AG09319 (cell line): ENCODE data around the gene SLC37A3.
"Not testable (repeated sequence)": the region's sequence is repeated elsewhere in the genome, so short reads cannot be mapped to it uniquely, and the experiment has no call there.

Experiments
- DNase-seq: peaks from one replicate; pipeline ENCODE4 v3.0.0-alpha.2; 2010; ENCODE audit warnings: low read depth; ENCODE audit errors: extremely low read depth
- TF ChIP-seq, protein P1 (sequence below): IDR thresholded peaks from 2 replicates; pipeline ENCODE4 v1.5.1; 2011; ENCODE audit warnings: low read depth, mild to moderate bottlenecking, inconsistent platforms, low read length, moderate library complexity

The SLC37A3 gene

DNA sequence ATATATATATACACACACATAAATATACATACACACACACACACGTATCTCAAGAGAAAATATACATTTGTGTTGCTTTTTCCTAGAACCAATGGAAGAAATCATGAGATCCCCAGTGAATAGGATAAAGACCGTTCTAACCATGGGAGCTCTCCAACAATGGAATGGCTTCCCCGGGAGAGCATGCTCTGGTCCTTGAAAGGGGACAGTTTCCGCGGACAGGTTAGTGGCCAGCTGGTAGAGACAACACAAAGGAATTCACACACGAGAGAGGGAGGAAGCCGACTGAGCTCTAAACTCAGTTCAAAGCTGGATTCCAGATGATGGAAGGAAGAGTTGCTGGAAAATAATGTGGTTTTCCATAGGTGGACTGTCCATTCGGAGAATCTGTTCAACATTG lies 72.7 kb downstream of the SLC37A3 start:
- DNase-seq: no peak
- TF ChIP-seq, protein P1, sequence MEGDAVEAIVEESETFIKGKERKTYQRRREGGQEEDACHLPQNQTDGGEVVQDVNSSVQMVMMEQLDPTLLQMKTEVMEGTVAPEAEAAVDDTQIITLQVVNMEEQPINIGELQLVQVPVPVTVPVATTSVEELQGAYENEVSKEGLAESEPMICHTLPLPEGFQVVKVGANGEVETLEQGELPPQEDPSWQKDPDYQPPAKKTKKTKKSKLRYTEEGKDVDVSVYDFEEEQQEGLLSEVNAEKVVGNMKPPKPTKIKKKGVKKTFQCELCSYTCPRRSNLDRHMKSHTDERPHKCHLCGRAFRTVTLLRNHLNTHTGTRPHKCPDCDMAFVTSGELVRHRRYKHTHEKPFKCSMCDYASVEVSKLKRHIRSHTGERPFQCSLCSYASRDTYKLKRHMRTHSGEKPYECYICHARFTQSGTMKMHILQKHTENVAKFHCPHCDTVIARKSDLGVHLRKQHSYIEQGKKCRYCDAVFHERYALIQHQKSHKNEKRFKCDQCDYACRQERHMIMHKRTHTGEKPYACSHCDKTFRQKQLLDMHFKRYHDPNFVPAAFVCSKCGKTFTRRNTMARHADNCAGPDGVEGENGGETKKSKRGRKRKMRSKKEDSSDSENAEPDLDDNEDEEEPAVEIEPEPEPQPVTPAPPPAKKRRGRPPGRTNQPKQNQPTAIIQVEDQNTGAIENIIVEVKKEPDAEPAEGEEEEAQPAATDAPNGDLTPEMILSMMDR: no peak

DNA sequence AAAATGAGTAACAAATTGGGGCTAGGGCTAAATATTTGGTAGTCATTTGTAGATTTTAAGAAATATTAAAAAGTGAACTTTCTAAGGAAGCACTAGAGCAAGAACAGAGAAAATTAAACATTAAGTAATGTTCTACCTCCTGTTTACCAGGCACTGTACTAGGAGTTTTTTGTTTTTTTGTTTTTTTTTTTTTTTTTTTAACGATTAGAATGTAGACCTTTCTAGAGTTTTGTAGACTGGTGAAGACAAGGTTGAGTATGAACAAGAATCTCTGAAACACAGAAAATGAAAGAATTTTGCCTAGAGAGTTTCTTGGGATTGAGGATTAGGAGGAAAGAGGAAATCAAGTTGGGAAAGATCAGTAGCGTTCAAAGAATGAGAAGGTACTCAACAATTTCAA lies 73.6 kb downstream of the SLC37A3 start:
- no peak for DNase-seq
- TF ChIP-seq, protein P1: no peak

DNA sequence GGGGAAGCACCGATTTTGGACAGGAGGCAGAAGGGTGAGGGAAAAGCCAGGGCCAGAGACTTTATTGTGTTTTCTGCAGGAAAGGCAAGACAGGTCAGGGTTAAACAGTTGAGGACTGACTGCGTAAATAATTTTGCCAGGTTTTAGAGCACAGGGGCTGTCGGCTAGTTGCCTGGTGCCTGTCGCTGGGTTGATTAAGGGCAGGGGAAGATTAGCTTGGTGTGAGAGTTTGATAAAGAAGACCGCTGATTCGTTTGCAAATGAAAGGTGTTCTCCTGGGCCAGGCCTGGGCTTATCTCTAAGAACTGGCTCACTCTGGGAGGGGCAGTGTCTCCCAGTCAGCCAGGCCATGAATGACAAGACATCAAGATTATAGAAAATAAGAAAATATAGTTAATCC lies 75.6 kb downstream of the SLC37A3 start:
- TF ChIP-seq, protein P1: no peak
- no peak for DNase-seq

DNA sequence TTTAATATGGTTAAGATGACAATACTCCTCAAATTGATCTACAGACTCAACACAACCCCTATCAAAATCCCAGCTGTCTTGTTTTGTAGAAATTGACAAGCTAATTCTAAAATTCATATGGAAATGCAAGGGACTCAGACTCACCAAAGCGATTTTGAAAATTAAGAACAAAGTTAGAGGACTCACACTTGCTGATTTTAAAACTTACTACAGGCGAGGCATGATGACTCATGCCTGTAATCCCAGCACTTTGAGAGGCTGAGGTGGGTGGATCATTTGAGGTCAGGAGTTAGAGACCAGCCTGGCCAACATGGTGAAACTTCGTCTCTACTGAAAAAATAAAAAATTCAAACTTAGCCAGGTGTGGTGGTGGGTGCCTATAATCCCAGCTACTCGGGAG lies 78.3 kb downstream of the SLC37A3 start:
- not testable (repeated sequence) for DNase-seq

DNA sequence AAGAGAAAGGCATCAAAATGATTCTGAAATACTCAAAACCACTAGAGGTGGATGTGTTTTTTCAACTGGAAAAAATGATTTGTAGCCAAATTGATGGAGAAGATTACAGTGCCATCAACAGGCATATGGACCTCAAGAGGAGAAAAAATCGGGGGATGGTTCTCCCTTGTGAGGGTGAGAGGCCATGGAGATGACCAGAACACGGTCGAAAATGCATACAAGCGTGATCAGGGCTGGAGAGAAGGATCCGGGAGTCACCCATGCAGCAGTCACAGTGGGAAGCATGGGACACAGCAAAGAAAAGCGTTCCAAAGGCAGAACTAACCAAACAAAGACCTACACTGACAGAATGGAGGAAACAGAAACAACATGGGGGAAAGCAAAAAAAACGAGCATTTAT lies 80.3 kb downstream of the SLC37A3 start:
- TF ChIP-seq, protein P1: no peak
- DNase-seq: no peak

DNA sequence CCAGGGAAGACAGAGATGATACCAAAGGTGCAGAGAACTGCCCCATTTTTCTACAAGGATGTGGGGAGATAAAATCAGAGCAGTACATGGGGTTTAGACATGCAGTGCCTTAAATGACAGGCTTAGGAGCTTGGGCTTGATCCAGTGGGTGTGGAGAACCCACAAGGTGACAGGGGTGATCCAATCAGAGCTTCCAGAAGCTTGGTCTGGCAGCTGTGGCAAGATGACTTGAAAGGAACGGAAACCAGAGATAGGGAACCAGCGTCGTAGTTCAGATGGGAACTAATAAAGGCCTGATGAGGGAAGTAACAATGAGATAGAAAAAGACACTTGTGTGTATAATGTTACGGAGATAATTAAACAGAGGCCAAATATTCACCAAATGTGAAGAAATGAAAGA lies 80.7 kb downstream of the SLC37A3 start:
- no peak for DNase-seq
- TF ChIP-seq, protein P1: no peak

DNA sequence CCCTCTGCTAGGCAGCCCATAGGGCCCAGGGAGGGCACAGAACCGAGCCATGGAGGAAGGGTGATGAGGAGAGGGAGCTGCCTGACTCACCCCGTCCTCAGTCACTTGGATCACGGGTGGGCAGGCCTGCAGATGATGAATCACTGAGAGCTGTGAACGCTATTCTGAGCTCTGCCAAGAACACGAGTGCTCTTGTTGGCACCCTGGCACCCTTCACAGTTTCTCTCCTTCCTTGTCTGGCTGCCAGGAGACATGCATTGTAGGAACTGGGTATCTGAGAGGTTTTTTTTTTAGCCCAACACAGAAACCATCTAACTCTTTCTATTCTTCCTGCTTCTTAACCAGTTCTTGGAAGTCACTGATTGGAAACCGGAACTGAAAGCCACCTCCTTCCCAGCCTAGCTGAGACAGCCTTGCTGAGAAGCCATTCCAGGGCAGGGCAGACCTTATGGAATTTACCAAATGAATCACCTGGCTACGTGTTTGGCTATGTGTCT lies 82.1 kb downstream of the SLC37A3 start:
- peak; percentile 31 for DNase-seq
- TF ChIP-seq, protein P1: no peak

DNA sequence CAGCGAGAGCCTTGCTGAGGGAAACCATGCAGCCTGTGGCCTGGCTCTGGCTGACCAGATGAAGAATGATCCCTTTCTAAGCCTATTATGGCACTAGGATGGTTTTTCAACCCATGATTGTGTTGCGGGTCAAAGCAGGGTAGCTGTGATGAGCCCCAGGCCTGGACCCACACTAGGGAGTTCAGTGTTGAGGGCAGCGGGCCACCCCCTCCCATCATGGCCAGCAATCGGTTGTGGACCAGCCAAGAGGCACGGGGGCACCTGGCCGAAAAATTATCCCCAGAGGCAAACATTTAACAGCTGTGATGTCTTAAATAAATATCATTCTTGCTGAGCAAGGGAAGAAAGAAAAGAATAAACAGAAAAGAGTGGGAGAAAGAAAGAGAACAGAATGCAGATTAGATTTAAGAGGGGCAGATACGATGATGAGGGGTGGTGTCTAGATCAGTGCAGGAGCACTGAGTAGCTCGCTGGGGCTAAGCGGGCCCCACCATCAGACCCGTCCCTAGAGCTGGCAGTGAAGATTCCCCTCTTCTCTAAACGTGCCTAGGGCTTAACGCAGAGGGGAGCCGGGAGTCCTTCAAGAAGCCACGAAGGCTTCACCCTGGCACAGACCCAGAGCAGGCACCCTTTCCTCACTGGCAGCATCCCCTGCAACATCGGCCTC lies 82.7 kb downstream of the SLC37A3 start:
- TF ChIP-seq, protein P1: no peak
- no peak for DNase-seq
